NB4 (cell line): ENCODE results near the gene SPSB4.

ENCODE experiments used
- MAX ChIP-seq: IDR thresholded peaks from 2 replicates; pipeline ENCODE4 v1.6.1; 2011; ENCODE audit warnings: low read depth, low read length
- MYC ChIP-seq: IDR thresholded peaks from 2 replicates; pipeline ENCODE4 v1.6.1; 2011; ENCODE audit warnings: low read depth, low read length
- POLR2A ChIP-seq: IDR thresholded peaks from 2 replicates; pipeline ENCODE4 v1.6.1; 2011; ENCODE audit warnings: mild to moderate bottlenecking; ENCODE audit not compliant: insufficient read length; ENCODE audit errors: extremely low read depth
- TF ChIP-seq, protein P1 (sequence below): IDR thresholded peaks from one replicate; pipeline ENCODE4 v1.5.1; 2012; ENCODE audit warnings: low read depth, low read length

DNA sequence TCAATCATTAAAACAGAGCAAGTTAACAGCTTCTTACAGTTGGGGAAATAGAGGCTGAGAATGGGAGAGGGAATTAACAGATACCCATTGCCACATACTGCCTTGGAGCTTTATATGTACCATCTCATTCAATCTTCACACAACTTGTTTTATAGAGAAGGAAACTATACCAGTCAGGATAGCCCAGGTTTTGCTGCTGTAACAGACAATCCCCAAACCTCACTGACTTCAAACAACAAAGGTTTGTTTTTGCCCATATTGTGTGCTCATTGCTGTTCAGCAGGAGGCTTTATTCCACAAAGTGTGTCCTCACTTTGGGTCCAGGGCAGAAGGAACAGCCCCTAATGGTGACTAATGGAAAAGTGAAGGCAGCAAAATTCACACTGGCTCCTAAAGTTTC lies 59.2 kb downstream of the SPSB4 start:
- TF ChIP-seq, protein P1, sequence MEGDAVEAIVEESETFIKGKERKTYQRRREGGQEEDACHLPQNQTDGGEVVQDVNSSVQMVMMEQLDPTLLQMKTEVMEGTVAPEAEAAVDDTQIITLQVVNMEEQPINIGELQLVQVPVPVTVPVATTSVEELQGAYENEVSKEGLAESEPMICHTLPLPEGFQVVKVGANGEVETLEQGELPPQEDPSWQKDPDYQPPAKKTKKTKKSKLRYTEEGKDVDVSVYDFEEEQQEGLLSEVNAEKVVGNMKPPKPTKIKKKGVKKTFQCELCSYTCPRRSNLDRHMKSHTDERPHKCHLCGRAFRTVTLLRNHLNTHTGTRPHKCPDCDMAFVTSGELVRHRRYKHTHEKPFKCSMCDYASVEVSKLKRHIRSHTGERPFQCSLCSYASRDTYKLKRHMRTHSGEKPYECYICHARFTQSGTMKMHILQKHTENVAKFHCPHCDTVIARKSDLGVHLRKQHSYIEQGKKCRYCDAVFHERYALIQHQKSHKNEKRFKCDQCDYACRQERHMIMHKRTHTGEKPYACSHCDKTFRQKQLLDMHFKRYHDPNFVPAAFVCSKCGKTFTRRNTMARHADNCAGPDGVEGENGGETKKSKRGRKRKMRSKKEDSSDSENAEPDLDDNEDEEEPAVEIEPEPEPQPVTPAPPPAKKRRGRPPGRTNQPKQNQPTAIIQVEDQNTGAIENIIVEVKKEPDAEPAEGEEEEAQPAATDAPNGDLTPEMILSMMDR = no peak
- TF ChIP-seq POLR2A (no peak), MAX (no peak), MYC (no peak)
